Tracheal epithelial cell (primary cell): ENCODE data around the gene NT5C. TPM values are rescaled to one million over a fixed set of nuclear protein-coding genes. Genes with fewer than 3 reads are reported as not detected.

ENCODE experiments used
- total RNA-seq: library from RNA; depleted of rRNA; stranded (reverse); fragments of >200 nt; gene quantifications from 2 replicates; pipeline ENCODE4 v1.2.1, GENCODE V29; 2014

The NT5C gene
- 67.5 and 73.3 TPM in 2 replicates for total RNA-seq

DNA sequence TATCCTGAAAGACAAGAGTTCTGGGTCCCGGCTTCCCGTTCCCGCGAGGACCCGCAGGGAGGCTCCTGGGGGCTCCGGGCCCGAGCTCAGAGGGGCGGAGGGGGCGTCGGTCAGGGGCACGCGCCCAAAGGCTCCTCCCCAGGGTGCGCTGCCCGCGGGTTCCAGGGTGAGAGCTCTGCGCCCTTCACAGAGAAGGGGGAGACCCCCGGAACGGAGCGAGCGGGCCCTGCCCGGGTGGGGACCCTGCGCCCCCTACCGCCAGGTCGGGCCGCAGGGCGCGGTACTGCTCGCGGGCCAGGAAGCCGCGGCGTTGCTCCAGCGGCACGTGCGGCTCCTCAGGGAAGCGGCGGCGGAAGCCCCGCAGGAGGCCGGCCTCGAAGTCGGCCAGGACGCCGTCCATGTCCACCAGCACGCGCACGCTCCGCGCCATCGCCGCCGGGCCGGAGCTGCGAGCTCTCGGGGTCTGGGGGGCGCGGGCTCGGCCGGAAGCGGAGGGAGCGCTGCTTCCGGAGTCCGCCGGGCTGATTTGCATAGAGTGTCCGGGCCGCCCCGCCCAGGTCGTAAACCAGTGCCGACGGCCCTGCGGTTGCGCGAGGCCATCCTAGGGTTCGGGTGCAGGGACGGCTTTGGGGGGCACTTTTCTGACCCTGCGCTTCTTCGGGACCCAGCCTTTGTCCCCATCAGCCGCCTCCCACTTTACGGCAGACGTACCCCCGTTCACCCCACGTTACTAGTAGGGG lies at the start of gene NT5C:
NT5C (minus strand) TSS at position 465 of the 740 bp plus-strand sequence; CDS start at position 430, 35 bp downstream.

DNA sequence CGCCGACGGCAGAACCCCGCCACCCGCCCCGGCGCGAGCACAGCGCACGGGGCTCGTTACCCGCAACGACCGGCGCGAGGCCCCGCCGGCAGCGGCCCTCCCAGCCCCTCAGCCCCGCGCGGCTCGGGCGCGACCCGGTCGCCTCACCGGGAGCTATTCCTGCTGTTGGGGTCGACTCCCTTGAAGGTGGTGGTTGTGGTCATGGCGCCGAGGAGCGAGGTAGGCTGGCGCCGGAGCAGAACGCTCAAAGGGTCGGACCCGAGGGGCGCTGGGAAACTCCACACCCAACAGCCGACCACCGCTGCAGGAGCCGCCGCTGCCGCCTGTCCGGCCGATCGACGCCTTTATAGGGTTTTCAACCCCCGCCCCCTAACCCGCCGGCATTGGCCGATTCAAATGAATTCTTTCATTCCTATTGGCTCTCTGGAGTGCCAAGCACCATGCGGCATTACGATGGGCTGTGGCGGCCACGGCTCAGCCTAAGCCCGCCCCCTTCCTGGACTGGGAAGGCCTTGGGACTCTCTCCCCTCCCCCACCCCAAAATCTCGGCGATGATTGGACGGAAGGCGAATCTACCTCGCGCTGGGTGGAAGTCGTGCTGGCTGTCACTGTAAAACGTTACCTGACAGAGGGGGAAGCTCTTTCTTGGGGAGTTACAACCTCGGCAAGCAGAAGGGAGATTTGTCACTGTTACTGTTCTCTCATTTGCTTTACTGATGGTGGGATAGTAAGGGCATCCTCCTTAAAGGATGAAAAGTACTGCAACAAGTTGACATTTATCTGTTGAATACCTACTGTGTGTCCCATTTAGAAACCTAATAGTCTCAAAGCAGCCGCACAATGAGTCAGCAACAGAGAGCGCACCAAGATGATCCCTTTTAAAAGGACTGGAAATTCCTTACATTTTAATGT lies 22.9 kb upstream of the NT5C start, which contains the start of gene JPT1:
JPT1 (minus strand) TSS at position 318 of the 912 bp plus-strand sequence; CDS start at position 203, 115 bp downstream.

DNA sequence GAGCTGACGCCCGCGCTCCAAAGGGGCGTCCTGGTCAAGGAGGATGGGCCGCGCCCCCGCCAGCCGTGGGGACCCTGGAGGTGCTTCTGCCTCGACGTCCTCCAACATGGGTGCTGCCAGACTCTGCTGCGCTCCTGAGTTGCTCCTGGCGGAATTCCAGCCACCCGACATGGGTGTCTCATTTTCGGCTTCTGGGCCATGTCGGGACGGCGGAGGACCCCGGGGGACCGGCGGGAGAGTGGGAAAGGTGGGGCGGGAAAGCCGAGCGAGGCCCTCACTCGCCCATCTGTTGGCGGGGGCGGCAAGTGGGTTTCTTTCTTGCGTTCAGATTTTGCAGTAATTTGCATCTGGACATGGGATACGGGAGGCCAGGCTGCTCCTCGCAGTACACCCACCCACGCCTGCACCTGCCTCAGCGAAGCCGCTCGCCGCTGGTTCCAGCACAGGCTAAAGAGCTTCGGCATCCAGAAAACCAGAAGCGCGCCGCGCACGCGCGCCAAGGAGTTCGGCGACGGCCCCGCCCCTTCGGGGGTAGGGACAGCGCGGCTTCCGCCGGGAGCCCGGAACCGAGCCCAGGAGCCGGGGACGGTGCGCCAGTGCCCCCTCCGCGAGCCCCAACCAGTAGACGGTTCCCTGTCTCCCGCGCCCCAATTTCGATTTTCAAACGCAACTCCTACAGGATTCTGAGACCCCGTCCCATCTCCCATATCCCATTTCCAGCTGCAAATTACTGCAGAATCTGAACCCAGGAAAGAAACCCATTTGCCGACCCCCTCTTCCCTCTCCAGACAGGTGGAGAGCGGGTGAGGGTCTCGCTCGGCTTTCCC lies 21.9 kb downstream of the NT5C start, which contains the start of gene ARMC7:
ARMC7 (plus strand) TSS at position 563 of the 827 bp plus-strand sequence. CDS start 320 bp downstream, outside the sequence.

DNA sequence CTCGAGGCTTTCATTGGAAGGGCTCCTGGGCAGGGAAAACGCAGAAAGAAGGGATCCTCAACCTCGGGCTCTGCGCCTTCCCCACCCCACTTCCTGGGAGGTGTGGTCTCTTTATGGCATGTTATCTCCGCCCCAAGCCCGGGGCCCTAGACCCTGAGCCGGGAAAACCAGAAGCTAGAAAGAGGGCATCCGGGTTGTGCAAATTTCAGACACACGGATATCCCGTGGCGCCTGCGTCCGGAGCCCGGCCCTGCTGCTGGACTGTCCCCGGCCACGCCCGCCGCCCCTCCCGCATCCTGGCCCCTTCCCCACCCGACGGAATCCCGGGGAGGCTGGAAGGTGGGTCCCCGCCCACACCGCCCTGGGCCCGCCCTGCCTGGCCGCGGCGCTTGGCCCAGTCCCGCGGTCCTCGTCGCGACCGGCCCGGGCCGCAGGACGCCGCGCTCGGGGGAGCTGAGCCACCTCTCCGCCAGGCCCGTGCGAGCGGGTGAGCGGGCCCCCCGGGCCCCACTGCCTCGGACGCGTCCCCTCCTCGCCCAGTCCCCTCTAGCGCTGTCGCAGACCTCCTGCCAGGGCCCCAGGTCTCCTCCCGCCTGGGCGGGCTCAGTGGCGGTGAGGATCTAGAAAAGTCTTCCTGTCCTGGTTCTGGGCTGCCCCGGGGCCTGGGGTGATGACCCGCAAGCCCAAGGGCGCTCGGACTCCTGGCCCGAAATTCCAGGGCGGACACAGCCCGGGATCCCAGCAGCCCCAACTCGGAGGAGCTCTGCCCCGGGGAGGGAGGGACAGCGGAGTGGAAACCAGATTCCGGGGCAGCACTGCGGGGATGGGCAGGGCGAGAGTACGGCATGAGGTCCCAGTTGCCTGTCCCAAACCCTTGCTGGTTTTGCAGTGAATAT lies 43.7 kb downstream of the NT5C start, which contains the start of gene SLC16A5:
SLC16A5 (plus strand) TSS at position 397 of the 896 bp plus-strand sequence. CDS start 5,683 bp downstream, outside the sequence.

Other genes with a start within 250 kb of the NT5C start
- gene FADS6, start 238.1 kb downstream of the NT5C start, total RNA-seq = 0.21 and 0.24 TPM in 2 replicates
- 1.3 and 1.9 TPM in 2 replicates for gene USH1G, start 208.5 kb downstream of the NT5C start, total RNA-seq
- gene OTOP2, start 207.5 kb downstream of the NT5C start, total RNA-seq = not detected in 2 replicates
- not detected in 2 replicates for gene OTOP3, start 195.8 kb downstream of the NT5C start, total RNA-seq
- 2.4 and 3.4 TPM in 2 replicates for gene HID1, start 159.0 kb downstream of the NT5C start, total RNA-seq
- 8.5 and 23.4 TPM in 2 replicates for gene CDR2L, start 144.1 kb downstream of the NT5C start, total RNA-seq
- 27.7 and 33.7 TPM in 2 replicates for gene MRPL58, start 119.1 kb downstream of the NT5C start, total RNA-seq
- gene ATP5PD, start 84.8 kb downstream of the NT5C start, total RNA-seq = 266 and 320 TPM in 2 replicates
- 8.7 and 10.4 TPM in 2 replicates for gene KCTD2, start 84.5 kb downstream of the NT5C start, total RNA-seq
- 23.1 and 37.3 TPM in 2 replicates for gene SLC16A5, start 43.8 kb downstream of the NT5C start, total RNA-seq
- 1.2 and 1.7 TPM in 2 replicates for gene ARMC7, start 21.8 kb downstream of the NT5C start, total RNA-seq
- gene JPT1, start 22.8 kb upstream of the NT5C start, total RNA-seq = 256 and 280 TPM in 2 replicates
- 100 and 101 TPM in 2 replicates for gene SUMO2, start 51.2 kb upstream of the NT5C start, total RNA-seq
- gene NUP85, start 73.9 kb upstream of the NT5C start, total RNA-seq = 24.5 and 35.7 TPM in 2 replicates
- 9.6 and 18.1 TPM in 2 replicates for gene GGA3, start 129.9 kb upstream of the NT5C start, total RNA-seq
- 69.3 and 72.5 TPM in 2 replicates for gene MRPS7, start 130.1 kb upstream of the NT5C start, total RNA-seq
- gene MIF4GD, start 139.5 kb upstream of the NT5C start, total RNA-seq = 16.4 and 29.0 TPM in 2 replicates
- 8.2 and 14.3 TPM in 2 replicates for gene SLC25A19, start 157.7 kb upstream of the NT5C start, total RNA-seq